OCI-LY7 (cell line): ENCODE measurements around the gene CDKN2A. TPM values are rescaled to one million over a fixed set of nuclear protein-coding genes. Genes with fewer than 3 reads are reported as not detected.

ENCODE experiments used
- BruUV-seq: library from RNA; stranded (reverse); fragments of 400-500 nt; replicated peaks from 2 replicates; lab custom pipeline; 2021; lab: Mats Ljungman, UMichigan
- CTCF ChIA-PET: fragments of 300-600 bp; sonication (Branson Sonifier 250); formaldehyde crosslinking; loops from one replicate; lab custom pipeline; 2022; ENCODE audit warnings: antibody characterized with exemption; ENCODE audit not compliant: unreplicated experiment; lab: Charles Lee
- POLR2A ChIA-PET: fragments of 300-600 bp; sonication (Branson Sonifier 250); formaldehyde crosslinking; loops from one replicate; lab custom pipeline; 2022; ENCODE audit warnings: antibody characterized with exemption; lab: Charles Lee
- DNase-seq: peaks from one replicate; pipeline ENCODE4 v3.0.0-alpha.2; 2015; ENCODE audit warnings: low spot score
- H2AFZ ChIP-seq: fragments of 200-600 bp; sonication (generic), shearing (Covaris generic); 2 replicates; pipeline ENCODE4 v1.6.1; 2014; ENCODE audit warnings: mild to moderate bottlenecking, antibody characterized with exemption, low read length, moderate library complexity
- H3K27ac ChIP-seq: fragments of 200-600 bp; sonication (generic); 2 replicates; pipeline ENCODE4 v1.5.1; 2014; ENCODE audit warnings: mixed run types, low read depth, mild to moderate bottlenecking, moderate library complexity, low read length, inconsistent platforms; ENCODE audit not compliant: poor library complexity, severe bottlenecking
- H3K36me3 ChIP-seq: fragments of 200-600 bp; sonication (generic); 2 replicates; pipeline ENCODE4 v1.6.1; 2014; ENCODE audit warnings: mild to moderate bottlenecking, antibody characterized with exemption, low read length, moderate library complexity, mixed read lengths; ENCODE audit not compliant: insufficient read depth
- H3K4me1 ChIP-seq: fragments of 200-600 bp; sonication (generic); 2 replicates; pipeline ENCODE4 v1.5.1; 2014; ENCODE audit warnings: mild to moderate bottlenecking, low read length; ENCODE audit not compliant: insufficient read depth, poor library complexity, severe bottlenecking
- H3K4me2 ChIP-seq: fragments of 200-600 bp; sonication (generic); 2 replicates; pipeline ENCODE4 v1.6.1; 2014; ENCODE audit warnings: mild to moderate bottlenecking, low read length
- H3K4me3 ChIP-seq: fragments of 200-600 bp; sonication (generic); 2 replicates; pipeline ENCODE4 v1.5.1; 2014; ENCODE audit warnings: mild to moderate bottlenecking, low read depth, low read length; ENCODE audit not compliant: poor library complexity, severe bottlenecking
- H3K79me2 ChIP-seq: fragments of 200-600 bp; sonication (generic); 2 replicates; pipeline ENCODE4 v1.6.1; 2016; ENCODE audit warnings: low read depth, mild to moderate bottlenecking, low read length, moderate library complexity, mixed read lengths; ENCODE audit not compliant: insufficient read depth
- H3K9me2 ChIP-seq: fragments of 200-600 bp; sonication (generic); 2 replicates; pipeline ENCODE4 v1.6.1; 2016; ENCODE audit warnings: mild to moderate bottlenecking, low read length, mixed read lengths; ENCODE audit not compliant: insufficient read depth
- H3K9me3 ChIP-seq: fragments of 200-600 bp; sonication (generic); 2 replicates; pipeline ENCODE4 v1.6.1; 2014; ENCODE audit warnings: mild to moderate bottlenecking, mixed run types, low read length, mixed read lengths
- H4K20me1 ChIP-seq: fragments of 200-600 bp; sonication (generic); 2 replicates; pipeline ENCODE4 v1.6.1; 2014; ENCODE audit warnings: mild to moderate bottlenecking, antibody characterized with exemption, low read length, moderate library complexity, mixed read lengths; ENCODE audit not compliant: insufficient read depth
- EZH2phosphoT487 ChIP-seq: fragments of 200-600 bp; sonication (generic); IDR thresholded peaks from 2 replicates; pipeline ENCODE4 v1.6.1; 2018; ENCODE audit warnings: low read depth, borderline replicate concordance, mild to moderate bottlenecking, mixed run types, antibody characterized with exemption, low read length, moderate library complexity, mixed read lengths
- intact Hi-C: fragments of 100-400 bp; cut with micrococcal nuclease; formaldehyde crosslinking; loops from one replicate; pipeline ENCODE4 v1.10.0; 2022; ENCODE audit not compliant: unreplicated experiment
- total RNA-seq, 2 experiments: library from RNA; depleted of rRNA in 1 of 2; stranded (reverse); fragments of >200 nt in 1 of 2; shearing (Covaris generic) in 1 of 2; gene quantifications; 2 replicates each; pipeline ENCODE4 v1.2.3, GENCODE V29; 2014 to 2022
- TF ChIP-seq, protein P1 (sequence below): fragments of 200-600 bp; sonication (generic); conservative IDR thresholded peaks from 2 replicates; pipeline ENCODE4 v1.5.1; 2014; ENCODE audit warnings: mild to moderate bottlenecking, antibody characterized with exemption, low read length, moderate library complexity, mixed read lengths

Gene CDKN2A
- total RNA-seq, 2 experiments from 2014 or later, result 145 to 216 TPM

- peaks cover 25% of the 10 kb centered on the region for H3K36me3 ChIP-seq
- H2AFZ ChIP-seq, result no peak overlapping the region
- no peak for TF ChIP-seq EZH2phosphoT487
- TF ChIP-seq, protein P1, sequence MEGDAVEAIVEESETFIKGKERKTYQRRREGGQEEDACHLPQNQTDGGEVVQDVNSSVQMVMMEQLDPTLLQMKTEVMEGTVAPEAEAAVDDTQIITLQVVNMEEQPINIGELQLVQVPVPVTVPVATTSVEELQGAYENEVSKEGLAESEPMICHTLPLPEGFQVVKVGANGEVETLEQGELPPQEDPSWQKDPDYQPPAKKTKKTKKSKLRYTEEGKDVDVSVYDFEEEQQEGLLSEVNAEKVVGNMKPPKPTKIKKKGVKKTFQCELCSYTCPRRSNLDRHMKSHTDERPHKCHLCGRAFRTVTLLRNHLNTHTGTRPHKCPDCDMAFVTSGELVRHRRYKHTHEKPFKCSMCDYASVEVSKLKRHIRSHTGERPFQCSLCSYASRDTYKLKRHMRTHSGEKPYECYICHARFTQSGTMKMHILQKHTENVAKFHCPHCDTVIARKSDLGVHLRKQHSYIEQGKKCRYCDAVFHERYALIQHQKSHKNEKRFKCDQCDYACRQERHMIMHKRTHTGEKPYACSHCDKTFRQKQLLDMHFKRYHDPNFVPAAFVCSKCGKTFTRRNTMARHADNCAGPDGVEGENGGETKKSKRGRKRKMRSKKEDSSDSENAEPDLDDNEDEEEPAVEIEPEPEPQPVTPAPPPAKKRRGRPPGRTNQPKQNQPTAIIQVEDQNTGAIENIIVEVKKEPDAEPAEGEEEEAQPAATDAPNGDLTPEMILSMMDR, result no peak
- intact Hi-C loops, result no loop called here
- POLR2A ChIA-PET, result no interaction called here
- no TSS peak for BruUV-seq
- peaks cover 11% of the 10 kb centered on the region for H3K9me3 ChIP-seq
- no peaks in the 10 kb centered on the region for H3K9me2 ChIP-seq
- H3K4me3 ChIP-seq, result no peak overlapping the region
- no peak for DNase-seq
- no peak overlapping the region for H3K4me2 ChIP-seq
- CTCF ChIA-PET, result no interaction called here
- H3K4me1 ChIP-seq, result no peaks in the 10 kb centered on the region
- H3K27ac ChIP-seq, result no peak overlapping the region
- no peaks in the 10 kb centered on the region for H4K20me1 ChIP-seq
- peaks cover 12% of the 10 kb centered on the region; the same call in 1 of the 2 replicates for H3K79me2 ChIP-seq
These were observed 28.2 kb upstream of the CDKN2A start for GRCh38 chr9:22022396-22022795.

DNA sequence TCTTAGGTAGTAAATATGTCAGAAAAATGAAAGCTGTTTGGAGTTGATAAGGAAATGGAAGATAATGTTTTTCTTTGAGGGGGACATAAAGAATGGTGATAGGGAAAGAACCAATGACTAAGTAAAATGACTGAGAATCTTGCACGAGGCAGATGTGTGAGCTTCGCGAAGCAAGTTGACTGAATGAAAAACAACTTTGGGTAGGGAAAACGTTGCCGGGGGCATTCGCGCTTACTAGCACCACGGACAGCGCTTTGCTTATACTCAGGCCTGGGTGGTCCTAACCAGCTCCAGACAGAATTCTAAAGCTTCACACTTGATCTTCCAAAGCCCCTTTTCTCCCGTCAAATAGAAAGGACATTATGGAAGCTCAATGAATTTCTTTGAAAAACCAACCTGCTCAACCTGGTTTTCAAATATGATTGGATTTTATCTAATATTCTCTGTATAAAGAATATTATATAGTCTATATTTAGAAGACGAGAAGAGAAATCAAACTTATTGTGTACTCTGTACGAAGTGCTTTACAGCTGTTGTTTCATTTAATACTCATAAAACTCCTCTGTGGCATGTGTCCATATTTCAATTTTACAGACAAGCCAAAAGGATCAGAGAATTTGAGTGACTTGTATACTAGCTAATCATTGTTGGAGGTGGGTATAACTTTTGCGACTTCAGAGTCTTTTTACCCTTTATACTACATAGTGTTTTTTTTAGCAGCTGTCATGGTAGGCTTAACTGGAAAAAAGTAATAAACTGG is 16.9 kb upstream of the CDKN2A start:
- CTCF ChIA-PET, result no interaction called here
- H4K20me1 ChIP-seq, result 0 out of 2 replicates have a peak, but pooled peaks cover 5% of the 10 kb centered on the region
- DNase-seq, result peak; percentile 31
- H3K9me2 ChIP-seq, result no peaks in the 10 kb centered on the region
- no TSS peak for BruUV-seq
- H3K4me2 ChIP-seq, result no peak overlapping the region
- no peak overlapping the region for H3K27ac ChIP-seq
- intact Hi-C loops, result no loop called here
- peaks cover 26% of the 10 kb centered on the region for H3K36me3 ChIP-seq
- no peak overlapping the region for H3K4me3 ChIP-seq
- H3K4me1 ChIP-seq, result peaks cover 20% of the 10 kb centered on the region
- POLR2A ChIA-PET, result interaction anchor here (0.9 to 1.1 kb wide), 4 partner anchors 8 to 16 kb away, joined by 3 read pairs; partner anchors contain the start of gene CDKN2B-AS1
- peaks cover 40% of the 10 kb centered on the region; the same call in 1 of the 2 replicates for H3K79me2 ChIP-seq
- TF ChIP-seq EZH2phosphoT487, result no peak
- TF ChIP-seq, protein P1, result no peak
- H2AFZ ChIP-seq, result no peak overlapping the region
- no peaks in the 10 kb centered on the region for H3K9me3 ChIP-seq

DNA sequence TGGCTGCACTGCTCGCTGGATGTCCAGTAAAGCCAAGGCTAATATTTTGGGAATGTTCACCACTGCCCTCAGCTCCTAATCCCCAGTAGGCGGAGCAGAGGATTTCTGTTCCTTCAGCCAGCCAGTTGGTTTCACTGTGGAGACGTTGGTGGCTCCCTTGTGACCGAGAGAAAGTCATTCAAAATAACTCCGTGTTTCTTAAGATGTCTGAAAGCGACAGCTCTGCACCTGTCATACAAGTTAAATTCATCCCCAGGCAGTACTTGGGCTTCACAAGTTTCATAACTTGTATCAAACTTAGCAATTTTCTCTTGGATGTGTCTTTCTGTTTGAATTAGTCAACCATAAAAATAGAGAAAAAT is 15.3 kb upstream of the CDKN2A start:
- peaks cover 36% of the 10 kb centered on the region for H3K4me1 ChIP-seq
- H3K9me3 ChIP-seq, result no peaks in the 10 kb centered on the region
- POLR2A ChIA-PET, result interaction anchor here (0.8 to 3.7 kb wide), 6 partner anchors 16 to 1081 kb away, joined by 3 to 34 read pairs (median 7); partner anchors contain the start of genes CDKN2A and CDKN2B-AS1
- no peak overlapping the region for H3K27ac ChIP-seq
- no peak for DNase-seq
- H3K79me2 ChIP-seq, result peaks cover 40% of the 10 kb centered on the region; the same call in 1 of the 2 replicates
- H3K36me3 ChIP-seq, result peaks cover 26% of the 10 kb centered on the region
- peak overlapping the region; percentile 74; the same call in 1 of the 2 replicates for H2AFZ ChIP-seq
- H4K20me1 ChIP-seq, result 0 out of 2 replicates have a peak, but pooled peaks cover 7% of the 10 kb centered on the region
- peak overlapping the region; percentile 73 for H3K4me3 ChIP-seq
- TF ChIP-seq, protein P1, result no peak
- TF ChIP-seq EZH2phosphoT487, result no peak
- H3K4me2 ChIP-seq, result peak overlapping the region; percentile 94
- H3K9me2 ChIP-seq, result no peaks in the 10 kb centered on the region
- intact Hi-C loops, result no loop called here
- CTCF ChIA-PET, result no interaction called here
- no TSS peak for BruUV-seq
